Activated CD4-positive, alpha-beta T cell treated with anti-CD3 and anti-CD28 coated beads, Interleukin-10, Interleukin-2, amounts not matched to agents 100 ng/mL and 50 ng/mL, durations not matched to agents 16 hours and 8 hours (primary cell): ENCODE data around the gene TXNDC15.
"Not testable (repeated sequence)": the region's sequence is repeated elsewhere in the genome, so short reads cannot be mapped to it uniquely, and the experiment has no call there.

ENCODE experiments used
- DNase-seq: peaks from one replicate; pipeline ENCODE4 v3.0.0-alpha.2; 2020

TXNDC15 gene, protein sequence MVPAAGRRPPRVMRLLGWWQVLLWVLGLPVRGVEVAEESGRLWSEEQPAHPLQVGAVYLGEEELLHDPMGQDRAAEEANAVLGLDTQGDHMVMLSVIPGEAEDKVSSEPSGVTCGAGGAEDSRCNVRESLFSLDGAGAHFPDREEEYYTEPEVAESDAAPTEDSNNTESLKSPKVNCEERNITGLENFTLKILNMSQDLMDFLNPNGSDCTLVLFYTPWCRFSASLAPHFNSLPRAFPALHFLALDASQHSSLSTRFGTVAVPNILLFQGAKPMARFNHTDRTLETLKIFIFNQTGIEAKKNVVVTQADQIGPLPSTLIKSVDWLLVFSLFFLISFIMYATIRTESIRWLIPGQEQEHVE

DNA sequence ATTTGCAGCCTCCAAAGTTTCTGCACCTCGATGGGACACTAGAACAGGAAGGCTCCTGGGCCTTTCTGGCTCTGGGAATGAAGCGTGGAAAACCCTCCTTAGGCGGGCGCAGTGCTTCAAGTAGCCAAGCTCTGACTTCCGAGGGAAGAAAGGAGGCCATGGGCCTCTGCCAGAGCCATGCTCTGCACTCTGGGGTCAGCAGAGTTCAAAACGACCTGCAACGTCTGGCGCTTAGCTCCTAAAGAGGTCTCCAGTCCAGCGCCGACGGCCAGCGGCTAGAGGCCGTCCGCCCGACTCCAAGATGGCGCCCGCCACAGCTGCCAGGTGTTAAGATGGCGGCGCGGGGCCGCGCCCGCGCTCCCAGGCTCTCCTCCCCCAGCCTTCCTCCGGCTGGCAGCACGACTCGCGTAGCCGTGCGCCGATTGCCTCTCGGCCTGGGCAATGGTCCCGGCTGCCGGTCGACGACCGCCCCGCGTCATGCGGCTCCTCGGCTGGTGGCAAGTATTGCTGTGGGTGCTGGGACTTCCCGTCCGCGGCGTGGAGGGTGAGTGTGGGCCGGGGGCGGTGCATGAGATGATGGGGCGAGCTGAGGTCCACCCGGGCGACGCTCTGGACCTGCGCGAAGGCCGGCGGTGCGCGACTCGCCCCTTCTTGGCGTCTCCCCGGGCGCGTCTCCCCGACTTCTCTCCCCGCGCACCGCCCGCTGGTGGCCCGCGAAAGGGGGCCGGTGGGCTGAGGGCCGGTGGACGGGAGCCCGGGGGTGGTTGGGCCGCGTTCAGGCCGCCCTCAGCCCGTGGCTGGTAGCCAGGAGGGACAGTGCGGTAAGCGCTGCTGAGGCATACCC is at the start of gene TXNDC15:
TSS of gene TXNDC15 (plus strand) at position 385 of the 844 bp plus-strand sequence. CDS start at position 442, 57 bp downstream.
- DNase-seq, result peak; percentile 87

DNA sequence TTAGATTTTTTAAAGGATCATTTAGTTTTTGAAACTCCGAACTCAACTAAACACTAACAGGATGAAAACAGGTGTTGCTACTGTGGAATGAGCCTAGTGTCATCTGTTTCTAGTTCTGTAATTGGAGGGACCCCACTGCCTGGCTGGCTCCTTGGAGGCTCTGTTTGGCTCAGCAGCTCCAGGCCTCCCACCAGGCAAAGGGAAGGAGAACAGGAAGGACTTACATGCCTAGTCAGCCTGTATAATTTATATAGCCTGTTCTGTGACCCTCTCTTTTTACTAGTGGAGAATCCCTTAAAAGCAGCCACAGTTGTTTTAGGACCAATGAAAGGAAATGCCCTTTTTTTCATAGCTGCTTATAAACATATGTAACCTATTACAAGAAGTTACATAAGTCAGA is 49.5 kb upstream of the TXNDC15 start:
- no peak for DNase-seq

DNA sequence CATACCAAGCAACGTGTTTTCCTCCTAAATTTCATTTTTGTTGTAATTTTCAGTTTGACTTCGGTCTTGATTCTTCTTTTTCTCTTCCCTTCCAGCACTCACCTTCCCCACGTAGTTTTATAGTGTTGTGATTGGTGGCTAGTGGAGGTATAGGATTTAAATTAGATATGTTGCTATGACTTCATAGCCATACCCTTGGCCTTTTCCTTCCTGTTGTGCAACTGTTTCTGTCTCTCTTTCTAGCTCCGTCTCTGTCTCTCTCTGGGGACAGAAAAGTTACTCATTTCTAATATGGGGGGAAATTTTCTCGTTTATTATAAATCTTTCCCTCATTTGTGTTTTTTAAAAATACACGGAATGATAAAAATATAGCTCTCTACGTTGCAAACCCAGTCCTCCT is 49.0 kb upstream of the TXNDC15 start:
- no peak for DNase-seq

DNA sequence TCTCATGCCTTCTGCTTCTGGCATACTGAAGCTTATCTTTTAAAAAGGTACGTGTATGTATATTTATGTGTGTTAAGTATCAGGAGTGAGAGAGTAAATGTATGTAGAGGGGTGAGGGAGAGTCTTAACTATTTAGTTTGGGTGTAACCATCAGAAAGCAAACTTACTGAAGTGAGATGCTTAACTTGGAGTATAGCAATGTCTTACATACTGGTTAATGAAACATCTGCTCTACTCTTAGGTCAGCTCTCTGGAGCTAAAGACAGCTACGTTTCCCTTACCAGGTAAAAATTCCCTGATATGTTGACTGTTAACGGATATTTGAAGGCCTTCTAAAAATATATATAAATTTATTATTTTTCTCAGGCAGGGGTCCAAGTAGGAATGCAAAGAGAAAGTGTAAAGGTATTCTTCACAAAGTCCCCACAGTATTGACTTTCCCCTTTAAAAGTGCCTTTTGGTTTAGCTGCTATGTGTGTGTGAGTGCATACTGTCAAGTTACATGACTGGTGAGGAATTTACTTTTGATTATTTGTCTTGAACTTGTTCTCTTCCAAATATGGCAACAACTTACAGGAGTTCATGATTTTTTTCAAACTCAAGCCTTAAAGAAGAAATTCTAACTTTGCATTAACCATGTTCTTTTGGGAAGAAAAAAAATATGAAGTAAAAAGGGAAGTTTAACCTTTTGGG is 40.7 kb upstream of the TXNDC15 start:
- no peak for DNase-seq

DNA sequence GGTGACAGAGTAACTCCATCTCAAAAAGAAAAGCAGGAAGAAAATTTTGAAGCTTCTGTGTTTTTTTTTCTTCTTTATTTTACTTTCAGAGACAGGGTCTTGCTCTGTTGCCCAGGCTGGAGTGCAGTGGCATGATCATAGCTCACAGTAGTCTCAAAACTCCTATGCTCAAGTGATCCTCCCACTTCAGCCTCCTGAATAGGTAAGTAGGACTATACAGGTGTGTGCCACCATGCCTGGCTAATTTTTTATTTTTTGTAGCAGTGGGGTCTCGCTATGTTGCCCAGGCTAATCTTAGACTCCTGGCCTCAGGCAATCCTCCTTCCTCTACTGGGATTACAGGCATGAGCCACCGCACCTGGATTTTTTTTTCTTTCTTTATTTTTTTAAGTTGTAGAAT is 38.5 kb upstream of the TXNDC15 start:
- no peak for DNase-seq

DNA sequence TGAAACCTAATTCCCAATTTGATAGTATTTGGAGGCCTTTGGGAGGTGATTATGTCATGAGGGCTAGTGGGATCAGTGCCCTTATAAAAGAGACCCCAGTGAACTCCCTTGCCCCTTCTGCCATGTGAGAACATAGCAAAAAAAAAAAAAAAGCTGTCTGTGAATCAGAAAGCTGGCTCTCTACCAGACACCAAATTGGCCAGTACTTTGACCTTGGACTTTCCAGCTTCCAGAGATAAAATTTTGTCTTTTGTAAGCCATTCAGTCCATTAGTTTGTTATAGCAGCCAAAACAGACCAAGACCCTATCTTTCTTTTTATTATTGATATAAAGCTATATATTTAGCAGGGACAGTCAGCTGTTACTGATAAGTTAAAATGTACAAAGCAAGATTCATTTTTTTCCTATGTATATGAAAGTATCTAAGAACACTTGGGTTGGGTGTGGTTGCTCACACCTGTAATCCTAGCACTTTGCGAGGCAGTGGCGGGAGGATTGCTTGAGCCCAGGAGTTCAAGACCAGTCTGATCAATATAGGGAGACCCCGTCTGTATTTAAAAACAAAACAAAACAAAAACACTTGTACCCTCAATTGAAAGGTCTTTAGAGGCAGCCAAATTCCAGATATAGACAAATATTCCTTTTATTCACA is 36.5 kb upstream of the TXNDC15 start:
- no peak for DNase-seq

DNA sequence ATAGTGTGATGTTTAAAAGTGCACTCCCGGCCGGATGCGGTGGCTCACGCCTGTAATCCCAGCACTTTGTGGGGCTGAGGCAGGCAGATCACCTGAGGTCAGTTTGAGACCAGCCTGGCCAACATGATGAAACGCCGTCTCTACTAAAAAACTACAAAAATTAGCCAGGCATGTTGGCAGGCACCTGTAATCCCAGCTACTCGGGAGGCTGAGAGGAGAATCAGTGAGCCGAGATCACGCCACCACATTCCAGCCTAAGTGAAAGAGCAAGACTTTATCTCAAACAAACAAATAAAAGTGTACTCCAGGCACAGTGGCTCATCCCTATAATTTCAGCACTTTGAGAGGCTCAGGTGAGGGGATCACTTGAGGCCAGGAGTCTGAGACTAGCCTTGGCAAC is 35.8 kb upstream of the TXNDC15 start:
- not testable (repeated sequence) for DNase-seq

DNA sequence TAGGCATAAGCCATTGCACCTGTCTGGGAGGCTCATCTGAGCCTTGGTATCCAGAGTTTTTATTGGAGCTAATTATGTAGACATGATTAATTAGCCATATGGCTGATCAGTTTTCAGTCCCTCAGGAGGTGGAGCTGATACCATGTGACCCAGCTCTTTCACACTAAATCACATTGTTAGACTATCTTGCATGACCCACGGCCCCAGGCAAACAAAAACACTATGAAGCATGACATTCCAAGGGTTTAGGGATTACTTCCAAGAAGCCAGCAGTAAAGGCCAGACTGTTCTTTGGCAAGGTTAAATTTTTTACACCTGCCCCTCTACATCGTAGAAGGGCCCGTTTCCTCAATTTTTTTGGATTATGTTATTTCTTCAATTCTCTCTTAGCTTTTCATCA is 33.4 kb upstream of the TXNDC15 start:
- no peak for DNase-seq

DNA sequence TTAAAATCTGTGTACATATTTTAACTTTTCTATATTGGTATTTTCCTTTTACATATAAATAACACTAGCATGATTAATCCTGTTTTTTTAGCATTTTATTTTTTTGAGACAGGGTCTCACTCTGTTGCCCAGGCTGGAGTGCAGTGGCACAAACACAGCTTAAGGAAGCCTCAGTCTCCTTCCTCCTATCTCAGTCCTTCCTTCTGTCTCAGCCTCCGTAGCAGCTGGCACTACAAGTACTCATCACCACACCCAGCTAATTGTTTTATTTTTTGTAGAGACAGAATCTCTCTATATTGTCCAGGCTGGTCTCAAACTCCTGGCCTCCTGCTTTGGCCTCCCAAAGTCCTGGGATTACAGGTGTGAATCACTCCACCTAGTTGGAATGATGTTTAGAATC is 29.9 kb upstream of the TXNDC15 start:
- no peak for DNase-seq

DNA sequence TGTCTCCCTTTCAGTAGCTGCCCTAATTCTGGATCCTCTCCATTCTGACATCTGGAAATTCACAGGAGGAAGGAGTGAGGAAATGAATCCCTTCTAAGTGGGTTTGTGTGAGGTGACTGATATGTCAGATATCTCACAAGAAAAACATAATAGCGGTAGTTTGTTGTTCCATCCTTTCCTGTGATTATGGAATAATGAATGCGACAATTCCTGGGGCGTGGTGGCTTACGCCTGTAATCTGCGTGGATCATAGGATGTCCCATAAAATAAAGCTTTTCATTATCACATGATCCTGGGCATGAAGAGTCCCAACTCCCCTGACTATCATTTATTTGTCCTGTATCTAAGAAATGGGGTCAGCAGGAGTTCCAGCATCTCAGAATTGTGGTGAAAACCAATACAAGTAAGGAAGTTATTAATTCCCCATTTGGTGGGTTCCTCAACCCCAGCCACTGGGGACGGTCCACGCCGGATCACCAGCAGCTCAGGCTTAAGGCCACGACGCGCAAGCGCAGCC is 28.8 kb upstream of the TXNDC15 start:
- no peak for DNase-seq

DNA sequence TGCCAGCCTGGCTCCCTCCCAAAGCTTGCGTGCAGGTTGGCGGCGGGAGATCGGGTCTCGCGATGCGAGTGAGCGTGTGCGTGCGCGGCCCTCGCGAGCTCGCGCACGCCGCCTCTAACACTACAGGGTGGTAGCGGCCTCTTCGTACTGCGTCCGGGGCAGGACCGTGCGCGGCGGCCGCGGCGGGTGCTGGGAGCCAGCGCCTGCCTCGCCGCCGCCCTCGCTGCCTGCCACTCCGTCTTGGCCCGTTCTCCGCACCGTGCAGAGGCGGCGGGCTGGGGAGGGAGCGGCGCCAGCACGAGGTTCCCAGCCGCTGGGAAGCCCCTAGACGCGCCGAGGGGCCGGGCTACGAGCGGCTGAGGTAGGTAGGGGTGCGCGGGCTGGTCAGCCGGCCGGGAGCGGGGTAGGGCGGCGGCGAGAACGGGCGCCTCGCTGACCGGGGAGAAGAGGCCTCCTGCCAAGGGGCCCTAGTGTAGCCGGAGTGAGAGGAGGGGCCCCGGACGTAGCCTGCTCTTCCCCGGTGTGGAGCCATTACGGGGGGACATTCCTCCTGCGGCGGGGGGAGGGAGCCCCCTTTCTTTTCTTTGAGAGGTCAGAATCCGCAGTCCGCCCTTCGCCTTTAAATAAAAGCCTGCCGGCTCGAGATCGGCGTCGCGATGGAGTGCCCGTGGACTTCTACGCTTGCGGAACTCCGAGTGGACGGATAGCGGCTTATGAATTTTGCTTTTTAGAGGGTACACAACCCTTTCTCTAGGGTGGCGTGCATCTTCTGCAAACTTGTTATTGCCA is 28.1 kb upstream of the TXNDC15 start, which contains the start of gene C5orf24:
TSS of gene C5orf24 (plus strand) at position 117 of the 789 bp plus-strand sequence. CDS start 8,933 bp downstream, outside the sequence.
- DNase-seq, result peak; percentile 97

DNA sequence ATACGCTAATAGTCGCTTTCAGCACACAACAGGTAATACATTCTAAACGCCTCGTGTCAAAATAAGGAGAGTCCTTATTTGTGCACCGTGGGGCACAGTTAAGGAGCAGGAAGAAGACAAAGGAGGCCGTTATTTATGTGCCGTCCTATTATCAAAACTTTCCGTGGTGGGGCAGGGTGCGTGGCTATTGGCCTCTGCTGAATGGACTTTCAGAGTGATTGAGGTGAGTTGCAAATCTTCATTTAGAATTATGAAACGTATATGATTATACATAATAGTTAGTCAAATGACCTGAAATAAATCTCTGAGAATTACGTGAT is 27.6 kb upstream of the TXNDC15 start:
- peak; percentile 46 for DNase-seq

DNA sequence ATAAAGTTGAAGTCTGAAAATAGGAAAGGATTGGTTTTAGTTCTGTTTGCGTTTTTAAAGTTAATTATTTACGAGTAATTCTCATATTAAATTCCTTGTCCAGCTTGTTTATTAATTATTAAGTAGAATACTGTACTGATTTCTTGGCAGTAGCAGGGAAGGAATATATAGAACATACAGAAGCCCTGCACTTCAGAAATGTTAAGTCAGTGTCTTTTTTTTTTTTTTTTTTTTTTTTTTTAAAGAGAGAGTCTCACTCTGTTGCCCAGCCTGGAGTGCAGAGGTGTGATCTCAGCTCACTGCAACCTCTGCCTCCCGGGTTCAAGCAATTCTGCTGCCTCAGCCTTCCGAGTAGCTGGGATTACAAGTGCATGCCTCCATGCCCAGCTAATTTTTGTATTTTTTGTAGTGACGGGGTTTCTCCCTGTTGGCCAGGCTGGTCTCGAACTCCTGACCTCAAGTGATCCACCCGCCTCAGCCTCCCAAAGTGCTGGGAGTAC is 24.7 kb upstream of the TXNDC15 start:
- not testable (repeated sequence) for DNase-seq

DNA sequence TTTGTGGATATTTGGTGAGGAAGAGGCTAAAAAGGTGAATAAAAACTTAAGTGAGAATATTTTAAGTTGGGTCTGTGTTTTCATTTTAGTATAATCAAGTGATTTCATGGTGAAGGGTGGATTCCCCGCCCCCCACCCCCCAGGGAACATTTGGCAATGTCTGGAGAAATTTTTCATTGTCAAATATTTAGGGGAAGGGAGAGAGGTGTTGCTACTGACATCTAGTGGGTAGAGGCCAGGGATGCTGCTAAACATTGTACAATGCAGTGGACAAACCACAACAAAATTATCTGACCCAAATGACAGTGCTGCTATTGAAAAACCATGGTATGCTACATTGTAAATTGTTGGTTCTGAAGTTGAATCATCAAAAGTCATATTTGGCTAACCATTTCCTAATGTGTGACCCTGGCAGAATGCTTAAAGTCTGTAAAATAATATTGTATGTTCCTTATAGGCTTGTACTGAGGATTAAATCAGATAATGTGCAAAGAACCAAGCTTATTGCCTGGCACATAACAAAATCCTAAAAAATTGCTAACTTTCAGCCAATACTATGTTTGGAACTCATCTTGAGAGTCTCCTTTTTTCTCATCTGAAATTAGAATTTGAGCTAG is 22.8 kb upstream of the TXNDC15 start:
- peak; percentile 37 for DNase-seq

DNA sequence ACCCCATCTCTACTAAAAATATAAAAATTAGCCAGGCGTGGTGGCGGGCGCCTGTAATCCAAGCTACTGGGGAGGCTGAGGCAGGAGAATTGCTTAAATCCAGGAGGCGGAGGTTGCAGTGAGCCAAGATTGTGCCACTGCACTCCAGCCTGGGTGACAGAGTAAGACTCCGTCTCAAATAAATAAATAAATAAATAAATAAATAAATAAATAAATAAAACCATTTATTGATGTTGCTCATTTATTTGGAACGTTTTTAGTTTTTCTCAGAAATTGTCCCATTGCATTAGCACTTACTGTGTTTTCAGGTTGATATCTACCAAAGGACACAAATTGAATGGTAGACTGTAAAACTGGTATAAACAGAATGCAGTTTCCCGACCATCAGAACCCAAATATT is 17.7 kb upstream of the TXNDC15 start:
- DNase-seq, result not testable (repeated sequence)

DNA sequence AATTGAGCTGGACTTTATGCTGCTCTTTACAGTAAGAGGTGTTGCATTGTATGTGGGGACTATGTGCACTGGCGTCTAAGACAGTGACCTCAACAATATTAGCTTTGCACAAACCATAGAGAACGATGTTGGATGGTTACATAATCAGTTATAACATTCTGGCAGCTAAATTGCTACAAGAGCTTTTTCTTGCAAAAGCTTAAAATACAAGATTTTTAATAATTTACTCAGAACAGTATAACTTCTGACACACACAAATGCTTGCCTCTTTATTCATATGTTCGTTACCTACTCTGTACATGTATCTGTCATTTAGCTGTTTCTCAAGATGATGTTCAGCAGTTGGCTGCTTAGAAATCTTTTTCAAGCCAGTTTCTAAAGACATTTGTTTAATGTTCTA is 16.8 kb upstream of the TXNDC15 start:
- DNase-seq, result no peak

DNA sequence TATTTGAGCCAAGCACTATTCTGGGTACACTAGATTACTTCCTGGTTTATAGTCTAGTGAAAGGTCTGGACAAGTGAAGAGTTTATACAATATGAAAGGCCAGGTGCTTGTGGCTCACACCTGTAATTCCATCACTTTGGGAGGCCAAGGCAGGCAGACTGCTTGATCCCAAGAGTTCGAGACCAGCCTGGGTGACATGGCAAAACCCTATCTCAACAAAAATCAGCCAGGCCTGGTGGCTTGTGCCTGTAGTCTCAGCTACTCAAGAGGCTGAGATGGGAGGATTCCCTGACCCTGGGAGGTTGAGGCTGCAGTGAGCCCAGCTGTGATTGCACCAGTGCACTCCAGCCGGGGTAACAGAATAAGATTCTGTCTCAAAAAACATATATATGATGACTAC is 9.5 kb upstream of the TXNDC15 start:
- DNase-seq, result no peak

DNA sequence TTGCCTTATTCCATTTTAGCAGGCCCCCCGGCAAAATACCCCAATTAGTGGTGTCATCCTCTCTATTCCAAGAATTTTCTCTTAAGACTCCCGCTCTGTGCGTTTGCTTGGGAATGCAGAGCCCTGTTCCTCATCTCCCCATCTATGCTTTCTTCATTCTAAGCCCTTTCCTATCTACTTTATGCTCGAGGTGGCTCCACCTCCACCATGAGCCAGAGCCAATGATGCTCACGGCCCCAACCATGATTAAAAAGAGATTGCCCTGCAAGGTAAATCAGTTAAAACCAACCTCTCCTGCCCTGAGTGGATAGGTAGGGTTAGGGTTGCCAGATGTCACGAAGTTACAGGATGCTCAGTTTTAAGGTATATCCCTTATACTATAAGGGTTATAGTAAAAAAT is 677 bp upstream of the TXNDC15 start:
- DNase-seq, result peak; percentile 32

DNA sequence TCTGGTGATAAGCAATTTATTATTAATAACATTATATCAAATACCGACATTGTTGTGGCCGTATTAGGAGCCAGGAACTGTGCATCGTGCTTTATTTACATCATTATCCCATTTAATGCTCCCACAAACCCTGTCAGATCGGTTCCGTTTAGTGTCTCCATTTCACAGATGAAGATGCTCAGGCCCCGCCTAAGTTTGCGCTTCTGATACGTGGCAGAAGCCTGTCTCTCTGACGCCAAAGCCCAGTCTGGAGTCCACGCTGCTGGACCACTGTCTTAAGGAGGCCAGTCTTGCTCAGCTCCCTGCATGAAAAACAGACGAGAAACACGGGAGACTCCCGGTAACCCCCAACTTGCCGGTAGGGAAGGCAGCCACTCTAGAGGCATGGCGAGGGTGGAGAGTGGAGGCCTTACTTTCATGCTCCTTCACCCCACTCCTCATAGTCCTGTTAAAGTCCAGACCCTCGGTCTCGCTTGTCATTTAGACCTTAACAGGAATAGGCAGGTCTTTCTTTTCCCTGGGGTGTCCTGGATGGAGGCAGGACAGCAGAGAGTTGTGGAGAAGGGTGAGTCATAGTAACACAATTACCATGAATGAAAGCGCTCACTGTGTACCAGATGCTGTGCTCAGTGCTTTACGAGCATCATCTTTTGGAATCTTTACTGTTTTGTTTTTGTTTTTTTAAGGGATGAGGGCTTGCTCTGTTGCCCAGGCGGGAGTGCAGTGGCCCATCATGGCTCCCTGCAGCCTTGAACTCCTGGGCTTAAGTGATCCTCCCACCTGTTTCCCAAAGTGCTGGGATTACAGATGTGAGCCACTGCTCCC is 872 bp downstream of the TXNDC15 start:
- peak; percentile 66 for DNase-seq

DNA sequence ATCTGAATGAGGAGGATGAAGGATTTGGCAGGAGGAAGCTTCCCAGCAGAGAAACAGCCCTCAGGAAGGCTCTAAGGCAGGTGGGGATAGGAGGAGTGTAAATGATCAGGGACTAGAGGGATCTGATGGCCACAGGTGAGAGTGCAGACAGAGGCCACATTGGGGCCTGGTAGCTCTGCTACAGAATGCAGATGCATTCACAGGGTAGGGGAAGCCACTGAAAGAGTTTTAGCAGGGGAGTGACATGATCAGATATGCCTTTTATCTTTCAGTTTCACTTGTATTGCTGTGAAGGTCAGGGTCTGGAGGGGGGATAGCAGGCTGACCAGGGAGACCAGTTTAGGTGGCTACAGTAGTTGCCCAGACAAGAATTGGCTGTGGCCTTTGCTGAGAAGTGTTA is 3.0 kb downstream of the TXNDC15 start:
- peak; percentile 28 for DNase-seq
